HPDE6-E6E7 (cell line): ENCODE measurements around the gene PPIG.
"Not testable (repeated sequence)": the region's sequence is repeated elsewhere in the genome, so short reads cannot be mapped to it uniquely, and the experiment has no call there.

Experiments used
- DNase-seq: peaks from one replicate; pipeline ENCODE4 v3.0.0; 2011; ENCODE audit warnings: missing footprints; ENCODE audit errors: extremely low spot score

Gene PPIG

GRCh38 chr2:169584005-169584877 lies at the start of gene PPIG:
PPIG (plus strand) TSS chr2:169584351; CDS start chr2:169604042, 19,691 bp downstream.
- peak; percentile 91 for DNase-seq

- not testable (repeated sequence) for DNase-seq
Measured at GRCh38 chr2:169539460-169539859, 44.7 kb upstream of the PPIG start.

- DNase-seq: no peak
Measured at GRCh38 chr2:169540146-169540545, 44.0 kb upstream of the PPIG start.

- no peak for DNase-seq
Measured at GRCh38 chr2:169542433-169542832, 41.7 kb upstream of the PPIG start.

- DNase-seq: no peak
Measured at GRCh38 chr2:169546756-169547155, 37.4 kb upstream of the PPIG start.

GRCh38 chr2:169561364-169561763 lies 22.8 kb upstream of the PPIG start:
- DNase-seq: no peak

DNA sequence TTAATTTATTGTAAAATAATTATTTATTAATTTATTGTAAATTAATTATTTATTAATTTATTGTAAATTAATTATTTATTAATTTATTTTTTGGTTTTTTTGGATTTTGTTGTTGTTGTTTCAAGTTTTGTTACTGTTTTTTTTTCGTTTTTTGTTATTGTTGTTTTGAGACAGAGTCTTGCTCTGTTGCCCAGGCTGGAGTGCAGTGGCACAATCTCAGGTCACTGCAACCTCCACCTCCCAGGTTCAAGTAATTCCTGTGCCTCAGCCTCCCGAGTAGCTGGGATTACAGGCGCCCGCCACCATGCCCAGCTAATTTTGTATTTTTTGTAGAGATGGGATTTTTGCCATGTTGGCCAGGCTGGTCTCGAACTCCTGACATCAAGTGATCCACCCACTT lies 22.1 kb upstream of the PPIG start:
- DNase-seq: not testable (repeated sequence)

DNA sequence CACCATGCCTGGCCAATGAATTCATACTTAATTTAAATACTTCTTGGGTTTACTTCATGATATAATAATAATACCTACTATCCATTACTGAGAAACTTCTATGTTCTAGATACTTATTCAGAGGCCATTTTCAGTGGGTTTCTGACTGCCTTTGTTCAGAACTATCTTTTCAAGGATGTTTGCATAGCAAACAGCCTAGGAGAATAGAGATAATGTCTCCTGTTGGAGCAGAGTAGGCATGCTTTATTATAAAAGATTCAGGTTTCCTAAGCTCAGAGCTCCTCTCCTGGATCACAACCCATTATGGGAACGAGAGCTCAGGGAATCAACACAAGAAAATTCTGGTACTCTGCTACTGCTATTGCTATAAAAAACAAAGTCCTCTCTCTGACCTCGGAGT lies 21.6 kb upstream of the PPIG start:
- DNase-seq: no peak

GRCh38 chr2:169565686-169566085 lies 18.5 kb upstream of the PPIG start:
- DNase-seq: no peak

GRCh38 chr2:169569948-169570347 lies 14.2 kb upstream of the PPIG start:
- DNase-seq: no peak

DNA sequence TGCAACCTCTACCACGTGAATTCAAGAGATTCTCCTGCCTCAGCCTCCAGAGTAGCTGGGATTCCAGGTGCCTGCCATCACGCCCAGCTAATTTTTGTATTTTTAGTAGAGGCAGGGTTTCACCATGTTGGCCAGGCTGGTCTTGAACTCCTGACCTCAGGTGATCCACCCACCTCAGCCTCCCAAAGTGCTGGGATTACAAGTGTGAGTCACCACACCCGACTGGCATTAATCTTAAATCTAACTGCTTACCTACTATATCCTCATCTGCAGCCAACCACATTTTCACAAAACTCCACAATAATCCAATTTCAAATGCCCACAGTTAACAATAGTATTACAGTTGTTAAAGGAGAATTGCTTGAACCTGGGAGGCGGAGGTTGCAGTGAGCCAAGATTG lies 13.4 kb upstream of the PPIG start:
- DNase-seq: not testable (repeated sequence)

DNA sequence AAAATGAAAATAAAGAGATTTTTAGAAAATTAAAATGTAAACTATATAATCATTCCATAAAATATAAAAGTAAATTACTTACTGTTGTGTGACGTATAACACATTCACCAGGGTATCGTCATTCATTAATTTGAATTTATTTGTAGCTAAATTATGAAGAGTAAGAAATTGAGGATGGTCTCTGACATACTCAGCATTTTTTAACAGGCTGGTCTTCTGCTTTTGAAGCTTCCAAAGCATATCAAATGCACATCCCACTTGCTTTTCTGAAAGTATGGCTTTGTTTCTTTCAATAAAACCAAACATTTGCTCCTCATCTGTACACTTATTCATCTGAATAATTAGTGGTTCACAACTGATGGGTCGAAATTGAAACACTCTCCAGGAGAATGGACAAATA lies 12.6 kb upstream of the PPIG start:
- DNase-seq: no peak

GRCh38 chr2:169572189-169572588 lies 12.0 kb upstream of the PPIG start:
- no peak for DNase-seq

DNA sequence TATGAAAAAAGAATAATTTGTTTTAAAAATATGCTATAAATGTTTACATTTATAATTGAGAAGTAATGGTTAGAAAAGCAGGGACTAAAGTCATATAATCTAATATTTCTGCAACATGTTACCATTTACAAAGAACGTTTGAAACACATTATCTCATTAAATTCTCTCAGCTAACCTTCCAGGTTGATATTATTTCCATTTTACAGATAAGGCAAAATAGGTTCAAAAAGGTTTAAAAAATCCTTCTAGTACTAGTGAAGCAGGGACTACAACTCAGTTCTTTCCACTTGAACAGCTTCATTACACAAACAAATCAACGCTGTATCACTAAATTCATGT lies 11.4 kb upstream of the PPIG start:
- DNase-seq: no peak

DNA sequence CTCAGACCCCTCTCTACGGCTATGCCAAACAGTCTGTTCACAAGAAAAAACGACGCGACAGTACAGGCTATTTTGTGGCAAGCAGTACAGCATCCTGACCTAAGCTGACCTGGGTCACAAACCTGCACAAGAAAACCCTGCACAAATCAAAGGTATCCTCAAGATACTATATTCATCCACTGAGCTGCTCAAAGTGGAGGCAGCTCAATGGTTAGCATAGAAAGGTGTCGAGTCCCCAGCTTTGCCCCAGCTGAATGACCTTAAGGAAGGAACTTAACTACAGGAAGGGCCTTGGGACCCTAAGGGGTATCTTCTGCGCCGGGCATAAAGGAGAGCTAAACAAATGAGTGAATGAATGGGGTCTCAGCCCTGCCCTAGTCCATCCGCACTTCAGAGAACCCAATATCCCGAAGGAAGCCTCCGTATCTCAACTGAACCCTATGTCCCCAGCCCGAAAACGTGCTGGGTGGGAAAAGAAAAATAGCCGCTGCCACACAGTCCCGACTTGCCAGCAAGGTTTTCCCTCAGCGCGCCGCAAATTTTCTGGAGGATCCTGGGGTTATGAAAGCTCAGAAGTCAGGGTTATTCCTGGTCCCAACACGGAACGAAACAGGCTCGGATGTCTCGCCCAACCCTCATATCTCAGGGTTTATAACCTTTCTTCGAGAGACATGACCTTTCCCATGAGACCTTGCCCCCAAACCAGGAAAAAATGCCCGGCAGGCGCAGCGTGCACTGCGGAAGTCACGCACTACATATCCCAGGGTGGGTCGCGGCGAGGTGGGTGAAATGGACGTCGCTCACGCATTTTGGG lies 10.8 kb upstream of the PPIG start, which contains the start of gene FASTKD1:
TSS of gene FASTKD1 (minus strand) at position 706 of the 814 bp plus-strand sequence. CDS start 1,836 bp downstream, outside the sequence.
- peak; percentile 80 for DNase-seq

GRCh38 chr2:169573974-169574299 lies 10.2 kb upstream of the PPIG start:
- no peak for DNase-seq

GRCh38 chr2:169574539-169574938 lies 9.6 kb upstream of the PPIG start:
- not testable (repeated sequence) for DNase-seq

DNA sequence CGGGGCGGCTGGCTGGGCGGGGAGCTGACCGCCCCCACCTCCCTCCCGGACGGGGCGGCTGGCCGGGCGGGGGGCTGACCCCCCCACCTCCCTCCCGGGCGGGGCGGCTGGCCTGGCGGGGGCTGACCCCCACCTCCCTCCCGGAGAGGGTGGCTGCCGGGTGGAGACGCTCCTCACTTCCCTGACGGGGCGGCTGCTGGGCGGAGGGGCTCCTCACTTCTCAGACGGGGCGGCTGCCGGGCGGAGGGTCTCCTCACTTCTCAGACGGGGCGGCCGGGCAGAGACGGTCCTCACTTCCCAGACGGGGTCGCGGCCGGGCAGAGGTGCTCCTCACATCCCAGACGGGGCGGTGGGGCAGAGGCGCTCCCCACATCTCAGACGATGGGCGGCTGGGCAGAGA lies 8.9 kb upstream of the PPIG start:
- not testable (repeated sequence) for DNase-seq

DNA sequence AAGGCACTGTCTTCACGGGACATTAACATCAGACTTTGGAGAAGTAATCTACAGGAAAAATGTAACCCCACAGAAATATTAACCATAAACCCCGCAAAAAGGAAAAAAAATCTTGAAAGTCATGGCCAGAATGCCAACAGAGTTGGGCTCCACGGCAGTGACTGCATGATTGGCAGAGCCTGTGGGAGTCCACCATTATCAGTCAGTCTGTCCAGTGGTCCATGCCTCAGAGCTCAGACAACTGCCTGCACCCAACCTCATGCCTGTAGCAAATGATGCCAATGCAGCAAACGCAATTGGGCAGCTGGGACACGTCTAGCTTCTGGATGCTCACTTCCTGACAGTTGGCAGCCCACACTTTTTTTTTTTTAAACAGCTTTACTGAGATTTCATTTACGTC lies 5.1 kb upstream of the PPIG start:
- no peak for DNase-seq

- not testable (repeated sequence) for DNase-seq
Measured at GRCh38 chr2:169582552-169583266, 1.4 kb upstream of the PPIG start.

DNA sequence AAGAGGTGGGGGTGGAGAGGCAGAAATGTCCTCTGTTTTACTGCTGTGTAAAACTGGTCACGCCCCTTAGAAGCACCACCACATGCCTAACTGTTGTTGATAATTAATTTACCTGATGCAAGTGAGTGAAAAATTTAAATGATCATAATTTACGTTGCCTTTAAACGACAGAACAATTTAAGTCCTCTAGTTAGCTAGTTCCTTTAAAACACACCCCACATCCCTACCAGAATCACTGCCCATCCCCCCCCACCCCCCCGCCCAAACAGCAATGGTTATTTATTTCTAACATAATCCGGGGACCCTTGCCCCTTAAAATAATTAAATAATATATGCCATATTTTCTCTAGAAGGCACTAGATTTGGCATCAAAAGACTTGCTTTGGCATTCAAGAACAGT lies 633 bp upstream of the PPIG start:
- DNase-seq: no peak

DNA sequence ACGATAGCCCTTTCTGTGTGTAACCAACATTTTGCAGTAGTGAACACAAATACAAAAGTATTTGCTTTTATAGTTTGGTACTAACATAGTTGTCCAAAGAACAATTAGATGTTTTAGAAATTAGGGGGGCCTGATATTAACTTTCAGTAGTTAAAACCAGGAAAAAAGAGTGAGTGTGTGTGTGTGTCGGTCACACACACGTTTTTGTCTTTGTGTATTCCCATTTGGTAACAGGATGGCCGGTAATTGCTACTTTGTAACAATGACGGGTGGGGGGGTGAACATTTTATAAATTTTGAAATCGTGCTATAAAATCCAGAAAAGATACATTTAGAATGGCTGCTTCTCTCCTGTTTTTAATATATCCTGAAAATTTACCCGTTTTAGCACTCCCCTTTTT lies 1.5 kb downstream of the PPIG start:
- DNase-seq: no peak
